Measurements from ENCODE around the gene RAB2B.

GRCh38 chr14:21524575-21525490 lies 48.1 kb upstream of the RAB2B start:
- TF ChIP-seq TAF1 (IDR thresholded peaks at IDR 0.05; ENCODE audit: borderline replicate concordance, insufficient read depth, low read length) (no peak), POLR2AphosphoS5 (IDR thresholded peaks at IDR 0.05; ENCODE audit: low read depth, low read length) (no peak), REST (IDR thresholded peaks at IDR 0.05; ENCODE audit: insufficient read depth in 1 of 2, low read depth in 2 of 2, low read length in 2 of 2) (no peak)
